Right renal cortex interstitium (tissue), 3 donors: ENCODE measurements around the gene PHF13. TPM values are rescaled to one million over a fixed set of nuclear protein-coding genes. Genes with fewer than 3 reads are reported as not detected.
"Not testable (repeated sequence)": the region's sequence is repeated elsewhere in the genome, so short reads cannot be mapped to it uniquely, and the experiment has no call there.

Source experiments
- DNase-seq, 3 donors: peaks; one replicate each; pipeline ENCODE4 v3.0.0-alpha.2; 2013; ENCODE audit warnings: low read depth in 3 of 3, low spot score in 2 of 3
- polyA plus RNA-seq, 3 donors: library from polyadenylated mRNA; unstranded; fragments of 120-200 nt; gene quantifications; one replicate each; pipeline ENCODE4 v1.2.1, GENCODE V29; 2013; ENCODE audit not compliant: insufficient read length in 3 of 3

The PHF13 gene
- polyA plus RNA-seq, 3 donors, result 23.5 to 25.0 (median 23.6) TPM

DNA sequence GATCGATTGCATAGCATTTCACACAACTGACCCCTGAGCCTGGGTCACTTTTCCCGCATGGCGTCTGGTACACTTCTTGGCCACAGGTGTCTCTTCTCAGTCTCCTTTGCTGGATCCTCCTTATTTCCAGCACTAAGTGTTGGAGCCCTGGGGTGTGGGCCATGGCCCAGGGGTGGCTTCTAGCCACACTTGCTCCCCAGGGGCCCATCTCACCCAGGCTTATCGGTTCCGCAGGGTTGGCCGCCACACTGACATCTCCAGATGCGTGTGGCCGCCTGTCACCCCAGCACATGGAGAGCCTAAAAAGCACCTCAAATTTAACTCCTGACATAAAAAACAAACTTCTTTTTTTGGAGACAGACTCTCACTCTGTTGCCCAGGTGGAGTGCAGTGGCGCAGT lies 13.5 kb downstream of the PHF13 start:
- DNase-seq, result no peak

DNA sequence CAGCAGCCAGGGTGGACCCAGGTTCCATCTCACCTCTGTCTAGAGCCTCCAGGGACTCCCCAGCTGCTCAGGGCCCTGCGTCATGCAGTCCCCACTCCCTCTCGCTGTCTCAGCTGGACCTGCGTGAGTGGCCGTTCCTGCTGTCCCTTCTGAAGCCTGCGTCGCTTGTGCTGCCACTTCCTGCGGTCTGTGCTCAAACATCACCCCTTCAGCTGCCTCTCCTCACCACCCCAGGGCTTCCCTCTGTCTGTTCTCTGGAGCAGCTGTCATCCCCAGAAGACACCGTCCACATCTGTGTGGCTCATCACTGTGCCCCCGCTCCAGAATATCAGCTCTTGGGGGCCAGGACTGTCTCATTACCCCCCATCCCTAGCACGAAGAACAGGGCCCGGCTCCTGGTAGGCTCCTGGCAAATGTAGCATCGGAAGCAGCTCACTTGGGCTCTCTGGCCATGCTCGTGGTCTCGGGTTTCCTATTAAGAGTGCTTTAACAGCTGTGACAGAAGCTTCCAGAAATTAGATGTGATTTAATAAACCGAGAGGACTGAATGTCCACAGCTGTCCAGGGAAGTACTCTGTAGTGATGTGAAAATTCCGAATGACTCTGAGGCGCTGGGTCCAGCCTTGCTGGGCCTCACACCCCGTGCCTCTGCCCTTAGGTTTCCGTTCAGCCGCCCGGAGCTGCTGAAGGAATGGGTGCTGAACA lies 14.5 kb downstream of the PHF13 start:
- DNase-seq, result no peak

DNA sequence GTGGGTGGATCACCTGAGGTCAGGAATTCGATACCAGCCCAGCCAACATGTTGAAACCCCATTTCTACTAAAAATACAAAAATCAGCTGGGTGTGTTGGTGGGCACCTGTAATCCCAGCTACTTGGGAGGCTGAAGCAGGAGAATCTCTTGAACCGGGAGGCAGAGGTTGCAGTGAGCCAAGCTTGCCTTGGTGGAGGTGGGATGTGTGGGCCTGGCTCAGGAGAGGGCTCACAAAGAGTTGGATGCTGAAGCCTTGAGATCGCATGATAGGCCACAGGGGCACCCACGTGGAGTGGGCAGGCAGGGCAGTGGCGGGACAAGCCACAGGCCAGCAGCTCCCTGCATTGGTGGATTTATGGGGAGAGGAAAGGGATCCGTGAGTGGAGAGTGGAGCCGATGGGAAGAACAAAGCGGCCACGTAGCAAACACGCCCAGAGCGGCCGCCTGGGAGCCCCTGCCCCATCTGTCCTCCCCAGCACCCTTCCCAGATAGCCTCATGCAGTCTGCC lies 15.5 kb downstream of the PHF13 start:
- DNase-seq, result no peak

DNA sequence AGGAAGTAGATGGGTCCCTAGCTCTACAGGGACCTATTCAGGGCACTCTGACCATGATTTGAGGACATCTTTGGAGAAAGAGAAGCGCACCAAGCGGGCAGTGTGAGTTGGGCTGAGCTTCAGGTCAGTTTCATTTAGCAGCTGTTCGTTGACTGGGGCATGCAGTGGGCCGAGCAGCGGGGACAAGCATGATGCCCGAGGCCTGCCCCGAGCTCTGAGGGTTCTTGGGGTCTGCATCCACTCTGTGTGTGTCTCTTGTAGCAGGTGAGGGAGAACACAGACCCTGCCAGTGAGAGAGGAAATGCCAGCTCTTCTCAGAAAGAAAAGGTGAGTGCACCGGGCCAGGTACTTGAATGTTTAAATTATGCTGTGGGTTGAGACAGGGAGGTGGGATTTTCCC lies 16.5 kb downstream of the PHF13 start:
- DNase-seq, result no peak

DNA sequence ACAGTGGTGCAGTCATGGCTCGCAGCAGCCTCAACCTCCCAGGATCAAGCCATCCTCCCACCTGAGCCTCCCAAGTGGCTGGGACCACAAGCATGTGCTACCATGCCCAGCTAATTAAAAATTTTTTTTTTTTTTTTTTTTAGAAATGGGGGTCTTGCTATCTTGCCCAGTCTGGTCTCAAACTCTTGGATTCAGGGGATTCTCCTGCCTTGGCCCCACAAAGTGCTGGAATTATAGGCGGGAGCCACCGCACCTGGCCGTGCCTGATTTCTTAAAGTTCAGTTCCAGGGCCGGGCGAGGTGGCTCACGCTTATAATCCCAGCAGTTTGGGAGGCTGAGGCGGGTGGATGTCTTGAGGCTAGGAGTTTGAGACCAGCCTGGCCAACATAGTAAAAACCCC lies 17.5 kb downstream of the PHF13 start:
- no peak for DNase-seq

DNA sequence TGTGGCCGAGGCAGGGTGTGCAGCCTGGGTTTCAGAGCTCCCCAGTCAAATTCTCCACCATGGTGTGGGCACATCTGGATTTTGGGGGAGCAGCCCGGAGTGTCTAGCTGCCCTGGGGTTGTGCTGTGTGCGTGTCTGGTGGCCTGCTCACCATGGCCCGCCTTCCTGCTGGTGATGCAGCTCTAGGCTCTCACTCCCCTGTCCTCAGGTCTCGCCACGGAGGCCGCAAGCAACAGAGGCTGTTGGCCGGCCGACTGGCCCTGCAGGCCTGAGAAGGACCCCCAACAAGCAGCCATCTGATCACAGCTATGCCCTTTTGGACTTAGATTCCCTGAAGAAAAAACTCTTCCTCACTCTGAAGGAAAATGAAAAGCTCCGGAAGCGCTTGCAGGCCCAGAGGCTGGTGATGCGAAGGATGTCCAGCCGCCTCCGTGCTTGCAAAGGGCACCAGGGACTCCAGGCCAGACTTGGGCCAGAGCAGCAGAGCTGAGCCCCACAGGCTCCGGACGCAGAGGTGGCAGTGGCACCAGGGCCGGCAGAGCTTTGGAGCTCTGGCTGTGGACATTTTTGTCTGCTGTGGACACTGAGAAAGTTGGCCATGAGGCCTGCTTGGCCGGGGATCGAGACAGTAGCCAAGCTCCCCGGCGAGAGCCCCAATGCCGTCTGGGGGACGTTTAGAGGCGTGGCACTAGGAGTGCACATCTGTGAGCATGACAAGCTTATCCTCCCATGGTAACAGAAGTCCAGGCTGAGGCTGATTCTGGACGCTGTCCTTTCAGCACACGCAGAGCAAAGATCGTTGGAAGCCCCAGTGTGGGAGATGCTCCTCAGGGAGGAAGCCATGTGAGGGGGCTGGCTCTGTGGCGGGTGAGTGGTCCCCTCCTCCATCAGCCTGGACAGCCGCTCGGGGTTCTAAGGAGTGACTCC lies 19.3 kb downstream of the PHF13 start:
- DNase-seq, result no peak

DNA sequence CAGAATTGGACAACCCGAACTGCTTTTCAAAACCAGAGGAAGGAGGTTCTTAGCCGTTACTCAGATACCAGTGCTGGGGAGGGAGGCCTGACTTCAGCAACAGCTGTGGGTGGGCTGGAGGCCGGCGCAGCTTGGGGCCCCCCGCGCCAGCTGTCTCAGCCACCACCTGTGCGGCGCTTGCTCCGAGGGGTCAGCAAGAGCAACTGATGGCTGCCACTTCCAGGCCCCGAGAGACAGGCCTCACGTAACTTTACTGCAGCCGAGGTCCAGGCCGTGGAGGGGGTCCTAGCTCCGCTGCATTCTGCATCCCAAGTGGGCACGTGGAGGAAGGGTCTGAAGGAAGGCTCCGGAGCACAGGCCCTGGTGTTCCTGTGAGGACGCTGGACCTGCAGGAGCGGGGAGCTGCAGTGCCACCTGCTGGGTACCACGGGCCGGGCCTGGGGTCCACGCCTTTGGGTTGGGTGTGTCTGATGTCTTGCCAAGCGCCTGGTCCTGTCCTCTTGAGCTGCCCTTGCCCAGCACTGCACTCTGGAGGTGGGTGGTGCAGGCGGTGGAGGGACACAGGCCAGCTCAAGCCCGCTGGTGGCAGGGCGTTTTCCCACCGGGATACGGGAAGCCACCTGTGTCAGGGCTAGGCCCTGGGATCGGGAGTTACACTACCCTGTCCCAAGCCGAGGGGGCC lies 21.0 kb downstream of the PHF13 start:
- no peak for DNase-seq

DNA sequence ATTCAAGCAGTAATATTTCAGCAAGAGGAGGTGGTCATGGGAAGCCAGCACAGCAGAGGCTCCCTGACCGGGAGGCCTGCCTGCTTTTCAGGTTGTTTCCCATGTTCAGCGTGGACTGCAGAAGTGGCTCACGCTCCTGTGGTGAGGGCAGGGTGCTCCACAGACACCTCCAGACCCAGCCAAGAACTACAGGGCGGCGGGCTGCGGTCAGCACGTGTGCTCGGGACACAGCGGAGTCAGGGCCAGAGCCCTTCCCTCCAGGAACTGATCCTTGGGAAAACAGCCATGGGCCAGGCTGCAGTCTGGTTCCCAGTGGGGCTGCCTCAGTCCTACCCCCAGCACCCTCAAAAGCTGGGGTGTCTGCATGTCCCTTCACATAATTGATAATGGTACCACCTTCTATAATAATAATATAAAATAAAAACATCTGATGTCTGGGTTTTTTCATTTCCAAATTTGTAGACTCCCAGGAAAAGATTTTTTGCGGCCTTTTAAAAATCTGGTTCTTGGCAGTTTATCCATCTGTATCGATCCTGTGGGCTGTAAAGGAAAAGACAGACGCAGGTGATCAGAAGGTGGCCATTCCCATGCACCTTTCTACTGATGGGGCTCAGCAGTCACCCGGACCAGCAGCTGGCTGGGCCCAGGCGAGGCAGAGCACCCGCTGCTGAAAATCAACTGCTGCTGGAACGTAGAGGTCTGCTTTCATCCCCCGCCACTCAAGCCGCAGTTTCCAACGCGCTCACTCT lies 21.8 kb downstream of the PHF13 start:
- no peak for DNase-seq

DNA sequence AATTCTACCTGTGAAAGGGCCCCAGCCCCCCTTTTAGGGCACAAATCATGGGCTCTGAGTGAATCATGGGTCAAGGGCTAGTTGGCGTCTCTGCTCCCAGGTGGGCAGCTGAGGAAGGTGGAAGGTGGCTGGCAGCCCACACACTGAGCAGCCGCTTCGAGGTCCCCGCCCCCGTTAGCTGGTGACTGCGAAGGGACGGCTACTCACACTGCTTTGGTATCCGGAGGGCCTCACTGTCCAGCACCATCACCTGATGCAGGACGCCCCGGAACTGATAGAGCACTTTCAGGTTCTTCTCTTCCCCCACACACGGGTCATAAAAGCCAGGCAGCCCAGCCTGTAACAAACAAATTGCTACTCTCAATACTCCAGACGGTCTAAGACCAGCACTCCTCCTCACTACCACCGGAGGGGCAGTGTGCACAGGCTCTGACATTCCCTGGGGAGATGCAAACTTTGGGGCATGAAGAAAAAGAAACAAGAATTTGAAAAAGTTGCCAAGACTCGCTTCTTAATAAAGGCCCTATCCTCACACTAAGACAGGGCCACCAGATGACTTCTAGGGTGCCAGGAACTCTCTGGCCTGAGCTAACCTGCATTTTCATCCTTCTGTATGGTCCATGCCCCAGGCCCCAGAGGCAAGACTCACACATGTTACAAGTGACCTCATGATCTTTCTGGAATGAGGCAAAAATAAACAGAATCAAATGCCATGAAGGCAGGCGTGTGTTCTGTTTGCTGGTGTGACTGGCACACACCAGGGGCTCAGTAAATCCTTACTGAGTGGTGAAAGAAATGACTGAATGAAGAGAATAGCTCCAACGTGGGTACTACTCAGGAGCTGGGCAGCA lies 22.6 kb downstream of the PHF13 start:
- DNase-seq, result no peak

DNA sequence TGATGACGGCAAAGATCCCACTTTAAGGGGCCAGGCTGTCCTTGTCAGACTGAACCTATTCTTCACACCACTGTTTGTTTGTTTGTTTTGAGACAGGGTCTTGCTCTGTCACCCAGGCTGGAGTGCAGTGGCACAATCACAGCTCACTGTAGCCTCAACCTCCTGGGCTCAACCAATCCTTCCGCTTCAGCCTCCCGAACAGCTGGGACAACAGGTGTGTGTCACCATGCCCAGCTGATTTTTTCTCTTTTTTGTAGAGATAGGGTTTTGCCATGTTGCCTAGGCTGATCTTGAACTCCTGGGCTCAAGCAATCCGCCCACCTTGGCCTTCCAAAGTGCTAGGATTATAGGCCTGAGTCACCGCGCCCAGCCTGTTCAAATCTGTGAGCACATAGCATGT lies 23.2 kb downstream of the PHF13 start:
- DNase-seq, result not testable (repeated sequence)

DNA sequence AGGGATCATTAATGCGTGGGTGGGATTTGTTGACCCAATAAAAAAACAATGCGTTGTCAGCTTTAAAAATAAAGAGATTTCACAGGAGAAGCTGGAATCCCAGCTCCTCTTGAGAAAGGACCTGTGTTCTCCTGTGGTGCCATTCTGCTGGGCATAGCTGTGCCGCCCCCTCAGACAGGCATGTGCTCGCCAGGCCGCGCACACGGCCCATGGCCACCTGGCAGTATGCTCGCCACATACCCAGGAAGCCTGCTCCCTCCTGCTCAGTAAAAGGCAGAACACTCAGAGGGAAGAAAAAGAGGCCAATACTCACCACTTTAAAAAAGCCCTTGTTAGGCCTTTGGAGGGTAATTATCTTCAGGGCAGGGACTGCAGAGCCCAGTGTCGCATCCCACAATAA lies 24.2 kb downstream of the PHF13 start:
- no peak for DNase-seq

DNA sequence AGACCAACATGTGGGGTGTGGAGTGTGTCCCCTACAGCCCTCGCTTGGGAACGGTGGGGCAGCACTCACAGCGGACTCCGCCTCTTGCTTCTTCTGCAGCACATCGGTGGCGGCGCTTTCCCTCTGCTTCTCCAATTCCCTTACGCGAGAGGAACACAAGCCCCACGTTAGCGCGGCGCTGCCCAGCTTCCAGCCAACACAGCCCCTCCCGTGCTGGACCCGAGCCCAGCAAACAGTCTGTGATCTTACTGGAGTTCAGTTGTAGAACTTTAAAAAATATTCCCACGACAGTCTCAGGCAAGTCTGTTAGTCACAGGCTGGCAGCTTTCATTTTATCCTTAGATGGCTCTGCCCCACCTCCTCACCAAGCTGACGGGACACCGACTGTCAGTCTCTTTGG lies 24.7 kb downstream of the PHF13 start:
- DNase-seq, result no peak

DNA sequence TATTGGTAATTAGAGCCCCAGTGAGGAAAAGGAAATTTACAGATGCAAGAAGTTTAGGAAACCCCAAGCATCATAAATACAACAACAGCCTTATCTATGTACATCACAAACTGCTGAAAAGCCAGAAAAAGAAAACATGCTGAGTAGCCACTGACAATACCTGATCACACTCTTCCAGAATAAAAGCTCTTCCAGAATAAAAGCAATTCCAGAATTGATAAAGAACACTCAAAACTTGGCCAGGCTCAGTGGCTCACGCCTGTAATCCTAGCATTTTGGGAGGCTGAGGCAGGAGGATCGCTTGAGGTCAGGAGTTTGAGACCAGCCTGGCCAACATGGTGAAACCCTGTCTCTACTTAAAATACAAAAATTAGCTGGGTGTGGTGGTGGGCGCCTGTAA lies 27.3 kb downstream of the PHF13 start:
- not testable (repeated sequence) for DNase-seq

DNA sequence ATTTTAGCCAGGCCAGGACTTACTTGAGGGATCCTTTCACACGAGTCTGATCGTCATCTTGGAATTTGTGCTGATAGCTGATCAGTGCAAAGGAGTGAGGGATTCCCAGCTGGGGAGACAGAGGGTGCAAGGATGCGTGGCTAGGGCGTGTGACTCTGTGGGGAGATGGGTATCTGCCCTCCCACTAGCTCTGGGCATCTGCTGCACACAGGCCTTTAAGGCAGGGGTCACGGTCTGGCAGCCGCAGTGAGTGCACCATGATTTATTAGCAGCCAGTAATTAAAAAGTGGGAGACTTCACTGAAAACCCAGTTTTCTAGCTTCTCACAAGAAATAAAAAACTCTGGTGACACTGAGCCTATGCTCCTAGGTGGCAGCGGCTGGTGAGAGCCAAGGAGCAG lies 31.5 kb downstream of the PHF13 start:
- DNase-seq, result no peak

DNA sequence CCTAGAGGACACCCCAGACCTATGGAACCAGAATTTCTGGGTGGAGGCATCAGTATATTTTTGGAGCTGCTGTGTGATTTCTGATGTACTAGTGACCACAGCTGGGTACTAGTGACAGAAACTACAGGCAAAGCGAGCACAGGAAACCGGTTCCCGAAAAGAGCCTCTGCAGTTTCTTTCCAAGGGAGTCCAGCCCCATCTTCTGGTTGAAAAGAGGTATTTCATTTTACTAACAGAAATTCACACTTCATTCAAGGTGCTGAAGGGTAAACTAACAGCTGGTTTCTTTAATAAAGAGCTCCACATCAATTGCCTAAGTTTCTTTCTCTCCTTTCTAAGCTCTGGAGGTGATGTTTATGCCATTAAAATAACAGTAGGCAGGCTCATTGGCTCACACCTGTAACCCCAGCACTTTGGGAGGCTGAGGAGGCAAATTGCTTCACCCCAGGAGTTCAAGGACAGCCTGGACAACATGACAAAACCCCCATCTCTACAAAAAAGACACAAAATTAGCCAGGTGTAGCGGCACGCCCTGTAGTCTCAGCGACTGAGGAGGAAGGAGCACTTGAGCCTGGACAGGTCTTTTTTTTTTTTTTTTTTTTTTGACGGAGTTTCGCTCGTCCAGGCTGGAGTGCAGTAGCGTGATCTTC lies 33.1 kb downstream of the PHF13 start:
- no peak for DNase-seq

DNA sequence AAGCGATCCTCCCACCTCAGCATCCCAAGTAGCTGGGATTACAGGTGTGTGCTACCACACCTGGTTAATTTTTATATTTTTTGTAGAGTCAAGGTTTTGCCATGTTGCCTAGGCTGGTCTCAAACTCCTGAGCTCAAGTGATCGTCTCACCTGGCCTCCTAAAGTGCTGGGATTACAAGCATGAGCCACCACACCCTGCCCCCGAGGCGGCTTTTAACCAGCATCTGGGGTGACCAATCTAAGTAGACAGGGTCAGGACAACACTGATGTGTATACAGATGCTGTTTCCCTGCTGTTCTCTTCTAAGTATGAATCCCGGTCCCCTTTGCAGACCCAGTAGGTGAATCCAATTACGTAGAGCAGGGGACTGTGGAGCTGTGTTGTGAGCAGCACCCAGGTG lies 35.0 kb downstream of the PHF13 start:
- no peak for DNase-seq

DNA sequence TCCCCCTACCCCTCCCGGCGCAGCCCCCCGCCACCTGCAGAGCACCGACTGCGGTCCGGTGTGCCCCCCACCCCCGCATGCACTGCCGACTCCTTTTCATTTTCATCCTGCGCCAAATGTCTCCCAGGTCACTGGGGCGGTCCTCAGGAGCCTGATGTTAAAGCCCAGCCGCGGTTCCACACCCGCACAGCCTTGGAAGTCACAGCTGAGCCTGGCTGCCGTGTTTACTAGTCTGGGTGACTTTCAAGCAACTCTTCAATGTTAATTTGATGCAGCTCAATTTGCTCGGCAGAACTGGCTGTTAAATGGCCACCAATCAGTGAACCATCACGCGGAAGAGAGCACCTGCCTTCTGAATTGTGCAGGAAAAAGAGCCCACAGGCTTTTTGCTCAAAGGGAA lies 38.4 kb downstream of the PHF13 start:
- DNase-seq, result no peak

DNA sequence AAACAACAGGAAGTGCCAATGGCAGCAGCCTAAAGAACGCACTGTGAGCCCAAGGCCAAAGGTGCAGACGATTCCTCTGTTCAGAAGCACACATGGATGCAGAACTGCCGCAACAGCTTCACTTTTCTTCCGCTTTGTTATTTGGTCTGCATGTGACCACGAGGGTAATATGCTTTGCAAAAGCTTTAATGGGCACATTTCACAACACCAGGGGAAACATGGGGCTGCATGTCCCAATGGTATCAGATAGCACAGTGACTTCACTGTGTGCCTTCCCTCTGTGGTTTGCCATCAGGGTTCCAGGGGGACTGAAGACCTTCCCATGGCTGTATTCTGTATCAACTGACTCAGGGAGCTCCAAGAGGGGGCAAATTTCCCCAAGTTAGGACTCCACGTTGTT lies 39.5 kb downstream of the PHF13 start:
- DNase-seq, result no peak
